ENCODE data around the gene DNAH7. TPM values are rescaled to one million over a fixed set of nuclear protein-coding genes. Genes with fewer than 3 reads are reported as not detected.

The DNAH7 gene
- total and polyA plus RNA-seq, 9 of the 15 experiments (the other 6 are each of a cell fraction or from before 2014, with no cell fraction given) = 0.03 to 0.42 (median 0.18) TPM

GRCh38 chr2:196075196-196075595, 6.6 kb upstream of the DNAH7 start (continued):
- no peak for TF ChIP-seq NFE2 (IDR thresholded peaks at IDR 0.05; ENCODE audit: low read depth)

DNA sequence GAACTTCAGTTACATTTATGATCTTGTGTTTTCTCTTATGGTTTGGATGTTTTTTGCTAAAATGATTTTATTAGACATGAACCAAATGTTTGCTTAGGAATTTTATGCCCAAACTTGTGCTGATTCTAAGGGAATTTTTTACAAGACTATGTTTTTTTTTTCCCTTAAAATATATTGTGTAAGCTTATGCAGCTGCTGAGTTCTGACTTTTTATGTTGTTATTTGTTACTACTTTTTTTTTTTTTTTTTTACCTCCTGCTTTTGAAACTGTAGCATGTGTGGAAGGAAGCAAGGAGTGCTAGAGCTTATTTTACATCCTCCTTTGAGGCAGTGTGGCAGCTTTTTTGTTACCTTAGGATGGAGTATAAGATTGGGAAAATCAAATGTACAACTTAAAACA, 6.0 kb upstream of the DNAH7 start:
- H3K9ac ChIP-seq (ENCODE audit: insufficient read depth in 1 of 2, low read depth in 2 of 2, low read length in 2 of 2) = no peak overlapping the region
- no peak overlapping the region for H3K4me2 ChIP-seq (ENCODE audit: insufficient read depth, low read length)
- ATAC-seq (no peak), DNase-seq (ENCODE audit: extremely low read depth in 1 of 4, low spot score in 3 of 4) (no peak), FAIRE-seq (no peak)
- POLR2A ChIA-PET = no interaction called here
- H3K9me1 ChIP-seq (ENCODE audit: control insufficient read depth, insufficient read depth, low read length) = no peaks in the 10 kb centered on the region
- TF ChIP-seq ZBTB34 (CRISPR knock-in tag; IDR thresholded peaks at IDR 0.05) (no peak), CBFB (CRISPR knock-in tag; IDR thresholded peaks at IDR 0.05) (no peak)
- H3K27ac ChIP-seq (ENCODE audit: extremely low read depth, low read depth, low read length) = no peak overlapping the region
- no peak overlapping the region for H3K4me3 ChIP-seq
- H2AFZ ChIP-seq (ENCODE audit: low read depth, low read length) = no peak overlapping the region
- BruUV-seq (replicated peaks) = no TSS peak
- in situ Hi-C loops (cut with MboI) (loop anchor here (5.0 to 25.0 kb wide), 2 partner anchors 48 to 412 kb away; partner anchors contain the start of gene SLC39A10), intact Hi-C loops (cut with micrococcal nuclease) (loop anchor here (5.0 kb wide), 4 partner anchors 93 to 393 kb away; no protein-coding TSS in a partner anchor)
- CTCF ChIA-PET (ENCODE audit: low intra/inter-chr PET ratio) = no interaction called here
- H3K4me1 ChIP-seq (replicated peaks in 1 of 2; ENCODE audit: control insufficient read depth in 2 of 2, insufficient read depth in 2 of 2, low read length in 2 of 2) = no peaks in the 10 kb centered on the region
- no peaks in the 10 kb centered on the region for H3K9me3 ChIP-seq (replicated peaks; ENCODE audit: control insufficient read depth, insufficient read depth, low read depth, low read length)
- H3K79me2 ChIP-seq (ENCODE audit: control insufficient read depth, insufficient read depth, low read length) = no peaks in the 10 kb centered on the region
- H4K20me1 ChIP-seq (replicated peaks; ENCODE audit: control insufficient read depth, insufficient read depth, low read length) = no peaks in the 10 kb centered on the region
- no peaks in the 10 kb centered on the region for H3K27me3 ChIP-seq (ENCODE audit: control insufficient read depth in 2 of 2, insufficient read depth in 2 of 2, low read length in 2 of 2)
- no peaks in the 10 kb centered on the region for H3K36me3 ChIP-seq (ENCODE audit: control insufficient read depth, insufficient read depth, low read length)

All from K562 (cell line).